H1 (cell line): Measurements from ENCODE around the gene JAG2. TPM values are rescaled to one million over a fixed set of nuclear protein-coding genes. Genes with fewer than 3 reads are reported as not detected.

ENCODE experiments used
- CHD7 ChIP-seq: fragments of 300-600 bp; sonication (generic); IDR thresholded peaks from 2 replicates; pipeline ENCODE4 v1.7.1; 2012; ENCODE audit warnings: low read length, moderate library complexity, mild to moderate bottlenecking, inconsistent platforms; ENCODE audit not compliant: insufficient replicate concordance
- TEAD4 ChIP-seq: IDR thresholded peaks from 2 replicates; pipeline ENCODE4 v1.6.1; 2012; ENCODE audit warnings: low read depth, low read length, inconsistent platforms, mixed read lengths
- polyA plus RNA-seq, 7 experiments: library from polyadenylated mRNA; depleted of rRNA in 3 of 7; stranded (reverse) in 5 of 7; unstranded in 2 of 7; fragments of >200 nt in 5 of 7; fragments of 200-250 nt in 2 of 7; gene quantifications; 1 replicate in 5 of 7; 2 replicates in 1 of 7; 4 replicates in 1 of 7; pipeline versions ENCODE4 v1.2.1 to v1.2.3, GENCODE V29; 2011 to 2013; ENCODE audit warnings: missing spikeins in 2 of 7, mixed read lengths in 2 of 7
- total RNA-seq: library from RNA; stranded (reverse); fragmentation: NEBNext Ultra II Directional; extraction: Animal tissue kit (Norgen Biotek cat#: 25700); gene quantifications from 2 replicates; pipeline ENCODE4 v1.2.1, GENCODE V29; 2021

JAG2 gene
- total and polyA plus RNA-seq, 2 of the 8 experiments (the other 6 are each of a cell fraction or from before 2014, with no cell fraction given) = 2.8 to 6.2 TPM

GRCh38 chr14:105184461-105184860 lies 15.9 kb upstream of the JAG2 start (continued):
- TF ChIP-seq CHD7 (no peak), TEAD4 (no peak)
